Stimulated activated CD4-positive, alpha-beta T cell treated with anti-CD3 and anti-CD28 coated beads, Interleukin-2, amount 100 ng/mL, for 48 hours (primary cell): Measurements from ENCODE around the gene FAM83F.
"Not testable (repeated sequence)": the region's sequence is repeated elsewhere in the genome, so short reads cannot be mapped to it uniquely, and the experiment has no call there.

Source experiments
- DNase-seq, 2 donors: peaks; one replicate each; pipeline ENCODE4 v3.0.0-alpha.2; 2020

FAM83F gene

DNA sequence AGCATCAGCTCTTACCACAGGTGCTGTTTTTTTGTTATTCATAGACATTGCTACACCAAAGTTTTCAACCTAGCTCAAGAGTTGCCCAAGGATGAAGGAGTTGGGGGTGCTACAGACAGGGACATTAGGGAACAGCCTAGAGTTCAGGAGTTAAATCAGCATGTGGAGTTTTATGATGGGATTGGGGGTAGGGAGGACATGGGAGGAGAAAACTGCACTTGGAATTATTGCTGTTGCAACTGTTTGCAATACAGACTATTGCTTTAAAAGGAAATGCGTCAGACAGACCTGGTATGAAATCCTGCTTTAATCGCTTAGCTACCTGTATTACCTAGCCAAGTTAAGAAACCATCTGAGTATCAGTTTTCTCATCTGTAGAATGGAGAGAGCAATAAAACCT is 28.3 kb upstream of the FAM83F start:
- DNase-seq = no peak

DNA sequence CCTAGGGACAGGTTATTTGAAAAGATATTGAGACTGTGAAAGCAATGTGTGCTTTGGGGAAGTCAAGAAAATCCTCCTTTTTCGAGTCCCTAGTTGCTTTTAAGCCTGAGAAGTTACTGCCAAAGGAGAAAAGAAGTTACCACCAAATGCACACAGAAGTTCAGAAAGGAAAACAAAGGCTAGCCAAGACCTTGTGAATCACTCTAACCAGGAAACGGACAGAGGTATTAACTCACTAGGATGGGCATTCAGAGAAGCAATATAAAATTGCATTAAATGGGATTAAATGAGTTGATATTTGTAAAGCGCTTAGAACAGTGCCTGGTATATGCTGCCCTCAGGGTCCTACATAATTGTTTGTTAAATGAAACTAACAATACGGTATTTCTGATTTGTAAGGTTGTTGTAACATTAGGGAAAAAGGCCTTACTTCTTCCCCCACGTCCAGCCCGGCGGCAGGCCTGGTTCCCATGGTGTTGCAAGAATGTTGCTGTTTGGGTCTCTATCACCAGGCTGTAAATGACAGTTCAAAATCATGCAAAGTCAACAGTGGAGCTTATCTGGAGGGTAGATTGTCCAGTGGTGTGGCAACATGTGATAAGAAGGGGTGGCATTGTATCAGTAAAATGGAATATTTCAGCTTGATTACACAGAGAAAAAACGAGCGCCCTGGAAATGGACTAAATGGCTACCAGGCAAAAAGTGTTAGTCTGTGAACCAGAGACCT is 27.5 kb upstream of the FAM83F start:
- DNase-seq = no peak

DNA sequence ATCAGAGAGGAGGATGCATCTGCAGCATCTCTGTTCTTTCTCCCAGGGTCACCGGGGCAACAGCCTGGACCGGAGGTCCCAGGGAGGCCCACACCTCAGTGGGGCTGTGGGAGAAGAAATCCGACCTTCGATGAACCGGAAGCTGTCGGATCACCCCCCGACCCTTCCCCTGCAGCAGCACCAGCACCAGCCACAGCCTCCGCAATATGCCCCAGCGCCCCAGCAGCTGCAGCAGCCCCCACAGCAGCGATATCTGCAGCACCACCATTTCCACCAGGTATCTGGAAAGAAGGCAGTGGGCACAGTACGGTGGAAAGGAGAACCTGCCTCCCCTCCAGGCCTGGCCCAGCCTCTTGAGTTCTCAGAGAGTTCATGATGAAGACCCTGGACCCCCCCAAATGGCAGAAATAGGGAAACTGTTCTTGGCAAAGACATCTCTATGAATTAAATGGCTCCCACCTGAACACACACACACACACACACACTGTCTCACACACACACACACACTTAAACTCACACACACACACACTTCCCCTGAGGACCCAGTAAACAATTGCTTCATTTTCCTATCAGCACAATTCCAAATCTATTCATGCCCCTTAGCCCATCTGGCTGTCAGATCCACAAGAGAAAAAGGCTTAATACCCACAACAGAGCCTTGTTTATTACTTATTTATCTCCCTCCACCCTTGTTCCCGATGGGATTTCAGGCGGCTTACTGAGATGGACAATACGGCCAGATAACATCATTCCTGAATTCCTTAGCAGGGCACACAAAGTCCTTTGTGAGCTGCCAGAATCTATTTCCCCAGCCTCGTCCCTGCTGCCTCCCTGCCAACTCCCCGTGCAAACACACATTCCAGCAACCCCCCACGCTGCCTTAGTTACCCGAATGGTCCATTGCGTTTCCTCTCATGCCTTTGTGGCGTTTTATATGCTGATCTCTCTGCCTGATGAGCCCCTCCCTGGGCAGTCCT is 26.5 kb upstream of the FAM83F start:
- DNase-seq = no peak

DNA sequence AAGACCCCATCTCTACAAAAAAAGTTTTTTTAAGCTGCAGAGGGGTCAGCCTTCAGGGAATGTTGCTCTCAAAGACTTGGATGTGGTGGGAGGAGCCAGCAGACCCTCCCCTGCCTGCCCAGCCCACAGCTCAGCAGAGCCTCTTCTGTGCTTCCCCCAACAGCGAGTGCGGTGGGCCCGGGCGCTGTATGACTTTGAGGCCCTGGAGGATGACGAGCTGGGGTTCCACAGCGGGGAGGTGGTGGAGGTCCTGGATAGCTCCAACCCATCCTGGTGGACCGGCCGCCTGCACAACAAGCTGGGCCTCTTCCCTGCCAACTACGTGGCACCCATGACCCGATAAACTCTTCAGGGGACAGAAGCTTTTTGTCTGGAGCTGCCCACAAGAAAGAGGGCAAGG is 24.0 kb upstream of the FAM83F start:
- DNase-seq = no peak

DNA sequence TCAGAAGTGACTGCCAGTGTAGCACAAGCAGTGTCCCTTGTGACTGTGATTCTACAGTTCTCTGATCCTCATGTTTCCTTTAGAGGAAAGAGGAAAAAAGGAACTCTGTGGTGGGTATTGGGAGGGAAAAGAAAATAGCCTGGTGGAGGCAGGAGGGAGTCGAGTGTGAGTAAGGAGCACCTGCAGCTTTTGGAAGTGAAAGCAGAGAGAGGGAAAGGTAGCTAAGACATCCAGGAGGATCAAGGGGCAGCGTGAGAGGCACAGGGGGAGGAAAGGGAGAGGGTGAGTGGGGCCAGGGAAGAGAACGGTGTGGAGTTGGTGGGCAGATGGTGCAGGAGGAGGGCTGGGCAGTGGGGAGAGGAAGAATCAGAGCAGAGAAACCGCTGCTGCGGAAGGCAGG is 22.1 kb upstream of the FAM83F start:
- no peak for DNase-seq

DNA sequence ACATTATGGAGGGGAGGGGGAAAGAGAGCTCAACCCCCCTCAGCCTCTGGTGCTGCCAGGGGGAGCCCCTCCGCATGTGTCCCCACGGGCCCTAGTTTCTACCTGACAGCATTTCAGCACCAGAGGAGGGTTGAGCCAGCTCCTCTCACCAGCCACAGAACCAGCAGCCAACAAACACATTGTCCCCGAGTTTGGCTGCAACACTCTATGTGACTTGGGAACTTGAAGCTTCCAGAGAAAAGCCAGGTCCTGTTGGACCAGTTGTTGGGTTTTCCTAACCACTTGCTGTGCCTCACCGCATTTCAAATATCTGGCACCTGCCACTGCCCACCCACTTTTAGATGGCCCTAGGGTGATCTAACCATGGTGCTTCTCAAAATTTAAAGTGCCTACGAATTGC is 21.1 kb upstream of the FAM83F start:
- DNase-seq = no peak

DNA sequence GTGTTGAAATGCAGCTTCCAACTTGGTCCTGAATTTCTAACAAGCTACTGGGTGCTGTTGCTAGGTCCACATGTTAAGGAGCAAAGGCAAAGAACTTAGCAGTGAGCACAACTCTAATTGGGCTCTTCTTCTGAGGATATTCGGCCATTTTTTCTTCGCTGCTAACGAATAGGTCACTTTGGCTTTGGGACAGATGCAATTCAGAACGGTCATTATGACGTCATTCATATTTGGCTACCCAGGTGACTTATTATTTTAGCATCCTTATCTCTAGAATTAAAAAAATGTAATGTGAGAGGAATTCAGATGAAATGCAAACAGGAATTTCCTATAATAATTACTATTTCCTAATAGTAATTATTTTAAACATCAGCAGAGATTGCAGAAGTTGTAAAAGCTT is 20.7 kb upstream of the FAM83F start:
- DNase-seq = no peak

DNA sequence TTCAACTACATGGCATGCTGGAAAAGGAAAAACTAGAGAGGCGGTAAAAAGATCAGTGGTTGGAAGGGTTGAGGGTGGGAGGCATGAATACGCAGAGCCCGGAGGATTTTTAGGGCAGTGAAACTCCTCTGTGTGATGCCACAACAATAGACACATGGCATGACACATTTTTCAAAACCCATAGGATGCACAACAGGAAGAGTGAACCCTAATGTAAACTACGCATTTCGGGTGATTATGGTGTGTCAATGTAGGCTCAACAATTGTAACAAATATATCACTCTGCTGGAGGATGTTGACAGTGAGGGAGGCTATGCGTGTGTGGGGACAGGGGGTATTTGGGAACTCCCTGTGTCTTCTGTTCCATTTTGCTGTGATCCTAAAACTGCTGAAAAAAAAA is 15.7 kb upstream of the FAM83F start:
- DNase-seq = no peak

DNA sequence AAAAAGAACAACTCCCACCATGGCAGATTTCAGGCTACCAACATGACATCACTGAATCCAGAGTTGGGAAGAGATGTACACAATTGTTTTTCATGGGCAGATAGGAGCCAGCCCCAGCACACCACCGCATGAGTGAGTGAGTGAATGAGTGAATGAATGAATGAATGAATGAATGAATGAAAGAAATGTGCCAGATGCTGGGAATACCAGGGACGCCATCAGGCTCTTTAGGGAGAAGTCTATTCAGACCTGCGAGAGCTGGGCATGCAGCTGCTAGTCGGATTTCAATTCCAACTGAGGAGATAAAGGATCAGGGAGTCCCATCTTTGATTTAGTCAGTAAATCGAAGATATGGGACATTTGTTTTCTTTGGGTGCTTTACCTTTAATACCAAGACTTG is 15.3 kb upstream of the FAM83F start:
- no peak for DNase-seq

DNA sequence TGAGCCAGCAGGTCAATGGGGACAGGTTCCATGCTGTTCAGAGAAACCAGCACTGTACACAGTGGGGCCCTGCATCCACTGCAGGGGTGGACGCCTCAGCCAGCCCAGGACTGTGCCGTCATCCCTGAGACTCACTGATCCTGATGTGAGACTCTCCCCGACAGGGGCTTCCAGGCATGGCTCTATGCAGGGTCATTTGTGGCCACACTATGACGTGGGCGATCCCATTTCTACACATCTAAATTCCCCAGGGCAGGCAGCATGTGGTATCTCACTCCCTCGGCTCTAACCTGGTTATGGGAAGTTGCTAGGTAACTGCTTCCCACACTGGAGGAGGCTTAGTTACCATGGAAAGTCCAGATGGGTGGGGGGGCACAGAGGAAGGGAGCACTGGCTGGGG is 14.2 kb upstream of the FAM83F start:
- no peak for DNase-seq

DNA sequence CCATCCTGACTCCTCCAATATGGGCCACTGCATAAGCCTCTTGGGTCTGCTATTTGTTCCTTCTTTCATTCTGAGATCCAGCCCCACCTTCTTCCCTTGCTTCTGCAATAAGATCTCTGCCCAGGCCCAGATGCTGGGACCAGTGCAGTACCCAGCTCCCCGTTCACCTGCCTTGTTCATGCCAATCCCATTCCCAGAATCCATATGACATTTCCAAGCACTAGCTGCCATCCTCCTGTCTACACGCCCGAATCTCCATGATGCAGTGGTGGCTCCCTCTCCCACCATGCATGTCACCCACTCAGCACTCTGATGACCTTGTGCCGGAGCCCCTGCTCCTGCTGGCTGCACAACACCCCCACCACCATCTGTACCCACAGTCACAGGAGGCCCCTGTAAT is 11.4 kb upstream of the FAM83F start:
- DNase-seq = no peak

DNA sequence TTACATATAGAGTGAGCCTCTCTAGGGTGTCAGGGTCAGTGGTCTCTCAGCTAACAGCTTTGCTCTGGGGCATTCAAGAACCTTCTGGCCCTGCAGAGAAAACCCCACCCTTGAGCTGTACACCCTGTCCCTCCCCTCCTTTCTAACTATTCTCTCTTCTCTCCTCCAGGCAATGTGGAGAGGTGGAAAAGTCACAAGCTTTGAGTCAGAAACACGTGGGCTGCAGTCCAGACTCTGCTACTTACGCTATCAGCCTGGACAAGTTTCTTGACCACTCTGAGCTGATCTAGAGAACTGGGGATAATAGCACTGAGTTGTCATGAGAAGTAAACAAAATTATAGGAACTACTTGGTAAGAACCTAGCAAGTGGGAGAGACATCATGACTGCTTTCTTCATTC is 10.7 kb upstream of the FAM83F start:
- no peak for DNase-seq

DNA sequence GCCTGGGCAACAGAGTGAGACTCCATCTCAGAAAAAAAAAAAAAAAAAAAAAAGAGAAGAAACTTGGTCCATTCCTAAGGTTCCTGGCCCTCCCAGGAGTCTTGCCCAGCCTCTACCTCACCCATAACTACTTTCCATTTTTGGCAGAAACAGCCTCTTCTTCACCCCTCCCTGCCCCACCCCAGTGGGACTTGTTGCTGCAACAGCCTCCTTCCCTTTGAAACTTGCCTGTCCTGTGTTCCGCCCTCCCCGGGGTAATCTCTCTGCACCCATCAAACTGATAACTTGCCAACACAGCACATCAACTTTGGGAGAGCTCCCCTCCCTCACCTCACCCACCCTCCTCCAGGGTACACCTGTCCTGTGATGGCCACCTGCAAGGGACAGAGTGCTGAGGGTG is 10.0 kb upstream of the FAM83F start:
- no peak for DNase-seq

DNA sequence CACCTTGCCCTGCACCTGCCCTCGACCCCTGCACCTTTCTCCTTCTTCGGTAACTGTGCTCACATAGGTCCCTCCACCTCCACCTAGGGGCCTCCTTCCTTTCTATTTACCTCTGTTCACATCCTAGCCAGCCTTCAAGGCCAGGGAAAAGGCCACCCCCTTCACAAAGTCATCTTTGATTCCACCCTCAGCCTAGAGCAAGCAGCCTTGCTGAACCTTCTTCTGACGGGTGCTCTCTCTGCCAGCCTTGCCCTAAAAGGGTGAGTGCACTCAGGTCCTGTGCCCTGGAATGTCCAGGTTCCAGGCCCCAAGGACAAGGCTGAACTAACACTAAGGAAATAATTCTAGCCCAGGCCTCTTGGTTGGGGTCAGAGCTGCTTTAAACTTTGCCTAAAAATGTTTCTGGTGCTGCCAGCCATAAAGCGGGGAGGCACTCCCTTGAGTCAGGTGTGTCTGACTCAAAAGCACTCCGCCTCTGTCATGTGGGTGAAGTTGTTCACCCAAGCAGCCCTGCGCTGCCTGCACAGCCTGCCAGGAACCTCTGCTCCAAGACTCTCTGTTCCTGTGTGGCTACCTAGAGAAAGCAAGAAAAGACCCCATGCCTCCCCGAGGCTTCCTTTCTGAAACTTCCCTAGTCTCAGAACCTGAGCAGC is 9.2 kb upstream of the FAM83F start:
- DNase-seq = no peak

DNA sequence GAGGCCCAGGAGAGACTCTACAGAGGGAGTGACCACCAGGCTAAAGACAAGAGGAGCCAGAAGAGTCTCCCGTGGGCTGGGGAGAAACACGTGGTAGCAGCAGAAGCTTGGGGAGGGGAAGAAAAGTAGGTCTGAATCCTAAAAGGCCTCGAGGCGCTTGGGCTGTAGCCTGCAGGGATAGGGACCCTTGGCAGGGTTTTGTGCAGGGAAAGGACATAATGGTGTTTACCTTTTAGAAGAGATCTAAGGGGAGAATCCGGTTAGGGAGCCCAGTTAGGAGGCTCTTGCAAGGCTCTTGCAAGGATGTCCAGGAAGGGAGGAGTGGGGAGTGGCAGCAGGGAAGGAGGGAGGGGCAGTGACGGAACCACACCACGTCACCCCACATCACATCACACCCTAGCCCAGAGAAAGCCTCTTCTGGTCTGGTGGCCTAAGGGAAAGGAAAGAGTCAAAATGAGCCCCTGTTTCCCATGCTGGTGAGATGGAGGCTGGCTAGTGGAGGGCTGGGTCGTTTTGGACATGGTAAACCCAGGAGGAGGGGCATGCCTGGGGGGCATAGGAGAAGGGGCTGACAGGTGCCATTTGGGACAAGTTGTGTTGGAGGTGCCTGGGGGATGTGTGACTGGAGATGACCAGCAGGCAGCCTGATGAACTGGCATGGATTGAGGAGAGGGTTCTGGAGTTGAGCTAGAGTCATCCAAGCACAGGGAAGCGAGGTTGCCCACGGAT is 6.2 kb upstream of the FAM83F start:
- DNase-seq = no peak

DNA sequence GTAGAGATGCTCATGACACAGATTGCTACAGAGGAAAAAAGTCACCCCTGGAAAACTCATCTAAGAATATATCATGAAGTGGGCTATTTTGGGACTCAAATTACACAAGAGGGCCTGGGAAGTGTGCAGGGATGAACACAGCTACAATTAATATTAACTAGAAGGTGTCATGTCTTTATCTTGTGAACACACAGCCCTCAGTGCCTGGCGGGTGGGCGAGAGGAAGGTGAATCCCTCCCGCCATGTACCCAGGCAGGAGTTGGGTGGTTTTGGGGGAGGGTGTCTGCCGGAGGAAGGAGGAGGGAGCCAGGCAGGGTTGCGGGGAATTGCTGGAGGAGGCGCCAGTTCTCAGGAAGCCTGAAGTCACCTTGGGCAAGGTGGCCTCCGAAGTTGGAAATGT is 5.1 kb upstream of the FAM83F start:
- DNase-seq = no peak

DNA sequence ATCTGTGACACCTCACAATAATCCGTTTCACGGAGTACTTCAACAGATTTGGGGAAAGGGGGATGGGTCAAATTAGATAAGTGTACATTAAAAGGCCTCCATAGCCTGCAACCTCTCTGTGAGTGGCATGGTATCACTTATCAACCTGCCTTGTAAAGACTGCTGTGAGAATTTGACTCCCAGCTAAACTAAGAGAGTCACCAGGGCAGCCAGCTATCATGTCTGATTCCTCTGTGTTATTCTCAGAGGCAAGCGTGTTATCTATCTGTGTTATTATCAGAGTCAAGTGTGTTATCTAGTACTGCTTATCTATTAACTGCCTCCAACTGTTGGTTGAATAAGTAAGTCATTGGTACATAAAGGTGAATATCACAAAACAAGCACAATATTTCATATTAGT is 4.1 kb upstream of the FAM83F start:
- DNase-seq = no peak

DNA sequence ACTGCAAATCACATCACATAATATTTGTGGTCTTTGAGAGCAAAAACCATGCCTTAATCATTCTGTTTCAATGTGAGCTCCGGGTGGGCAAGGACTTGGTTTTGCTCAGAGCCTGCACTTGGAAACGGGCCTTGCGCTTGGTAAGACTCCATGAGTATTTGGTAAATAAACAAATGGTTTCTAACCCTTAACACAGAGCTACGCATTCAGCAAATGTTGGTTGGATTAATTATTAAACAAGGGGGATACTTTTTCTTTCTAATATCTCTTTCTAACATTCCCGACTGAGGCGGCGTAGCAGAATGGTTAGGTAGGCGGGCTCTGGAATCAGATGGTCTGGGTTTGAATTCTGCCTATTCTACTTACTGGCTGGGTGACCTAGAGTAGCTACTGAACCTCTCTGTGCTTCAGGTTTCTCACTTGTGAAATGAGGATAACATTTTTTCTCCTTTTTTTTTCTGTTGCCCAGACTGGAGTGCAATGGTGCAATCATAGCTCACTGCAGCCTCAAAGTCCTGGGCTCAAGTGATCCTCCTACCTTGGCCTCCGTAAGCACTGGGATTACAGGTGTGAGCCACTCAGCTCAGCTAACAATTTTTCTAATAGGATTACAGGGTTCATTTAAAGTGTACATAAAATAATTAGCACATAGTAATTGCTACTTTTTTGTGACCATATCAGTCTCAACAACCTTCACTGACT is 3.4 kb upstream of the FAM83F start:
- no peak for DNase-seq

DNA sequence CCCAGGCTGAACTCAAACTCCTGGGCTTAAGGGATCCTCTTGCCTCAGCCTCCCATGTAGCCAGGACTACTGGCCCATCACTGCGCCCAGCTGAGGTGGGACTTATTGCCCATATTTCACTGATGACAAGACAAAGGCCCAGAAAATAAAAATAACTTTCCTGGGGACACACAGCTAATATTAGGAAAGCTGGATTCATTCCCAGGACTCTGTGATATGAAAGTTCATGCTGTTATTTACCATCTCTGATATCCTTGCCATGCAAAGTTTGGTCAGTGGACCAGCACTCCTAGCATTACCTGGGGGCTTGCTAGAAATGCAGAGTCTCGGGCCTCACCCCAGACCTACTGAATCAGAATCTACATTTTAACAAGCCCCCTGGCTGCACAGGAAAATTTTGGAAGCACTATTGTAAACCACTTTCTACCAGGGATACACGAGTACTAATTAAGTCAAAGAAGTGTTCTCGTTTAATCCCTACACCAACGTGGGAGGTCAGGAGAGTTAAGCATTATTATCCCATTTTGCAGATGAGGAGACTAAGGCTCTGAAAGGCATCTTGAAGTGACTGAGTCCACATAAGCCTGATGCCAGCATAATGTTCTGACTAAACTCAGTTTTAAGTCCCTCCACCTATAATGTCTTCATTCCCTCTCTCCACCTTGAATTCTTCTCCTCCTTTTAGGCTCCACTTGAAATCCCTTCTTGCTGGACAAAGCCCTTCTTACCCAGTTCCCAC is 2.5 kb upstream of the FAM83F start:
- DNase-seq = no peak

DNA sequence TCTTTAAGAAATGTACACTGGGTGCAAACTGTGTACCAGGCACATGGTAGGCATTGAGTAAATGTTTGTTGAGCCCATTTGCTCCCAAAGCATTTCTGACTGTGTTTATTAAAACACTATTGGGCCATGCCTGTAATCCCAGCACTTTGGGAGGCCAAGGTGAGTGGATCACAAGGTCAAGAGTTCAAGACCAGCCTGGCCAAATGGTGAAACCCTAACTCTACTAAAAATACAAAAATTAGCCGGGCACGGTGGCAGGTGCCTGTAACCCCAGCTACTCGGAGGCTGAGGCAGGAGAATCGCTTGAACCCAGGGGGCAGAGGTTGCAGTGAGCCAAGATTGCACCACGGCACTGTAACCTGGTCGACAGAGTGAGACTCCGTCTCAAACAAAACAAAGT is 1.9 kb upstream of the FAM83F start:
- not testable (repeated sequence) for DNase-seq

DNA sequence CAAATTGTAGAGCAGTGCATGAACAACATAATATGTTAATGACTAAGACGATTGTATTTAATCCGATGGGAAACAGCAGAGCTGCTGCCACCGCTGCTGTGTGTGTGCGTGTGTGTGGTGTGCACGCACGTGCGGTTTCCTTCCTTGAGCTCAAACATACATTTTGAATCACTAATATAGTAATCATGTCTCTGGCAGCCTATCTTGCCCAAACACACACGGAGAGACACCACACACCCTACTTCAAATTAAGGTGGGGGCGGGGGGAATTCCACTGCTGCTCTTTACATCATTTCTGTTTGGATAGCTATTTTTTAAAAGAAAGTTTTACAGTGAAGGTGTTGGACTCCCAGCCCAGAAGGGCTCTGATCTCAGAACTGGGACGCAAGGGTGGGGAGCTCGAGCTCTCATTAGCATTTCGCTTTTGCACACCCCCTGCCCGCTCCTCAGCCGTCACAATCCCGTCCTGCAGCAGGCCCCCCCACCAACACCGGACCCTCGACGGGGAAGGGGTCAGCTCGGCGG is 651 bp upstream of the FAM83F start:
- no peak for DNase-seq
